ENCODE measurements around the gene IGF2R.

The IGF2R gene

GRCh38 chr6:160141001-160141726, 172.3 kb downstream of the IGF2R start:
- TF ChIP-seq CTCF (IDR thresholded peaks at IDR 0.05; ENCODE audit: insufficient read depth, low read depth, low read length, missing control alignments): no peak
- no peak for DNase-seq (ENCODE audit: low read depth)

GRCh38 chr6:160142115-160142715, 173.3 kb downstream of the IGF2R start:
- DNase-seq (ENCODE audit: low read depth): no peak
- TF ChIP-seq CTCF (IDR thresholded peaks at IDR 0.05; ENCODE audit: insufficient read depth, low read depth, low read length, missing control alignments): no peak

More at GRCh38 chr6:160141001-160141726, 172.3 kb downstream of the IGF2R start:
- no peak overlapping the region for H3K4me3 ChIP-seq (ENCODE audit: low read depth, low read length)

GRCh38 chr6:160146454-160147145, 177.7 kb downstream of the IGF2R start:
- TF ChIP-seq CTCF (IDR thresholded peaks at IDR 0.05; ENCODE audit: insufficient read depth, low read depth, low read length, missing control alignments): no peak
- DNase-seq (ENCODE audit: low read depth): no peak
- H3K4me3 ChIP-seq (ENCODE audit: low read depth, low read length): no peak overlapping the region

More at GRCh38 chr6:160142115-160142715, 173.3 kb downstream of the IGF2R start:
- H3K4me3 ChIP-seq (ENCODE audit: low read depth, low read length): no peak overlapping the region

GRCh38 chr6:160147146-160147536, 178.3 kb downstream of the IGF2R start:
- DNase-seq (ENCODE audit: low read depth): no peak
- no peak for TF ChIP-seq CTCF (IDR thresholded peaks at IDR 0.05; ENCODE audit: insufficient read depth, low read depth, low read length, missing control alignments)
- no peak overlapping the region for H3K4me3 ChIP-seq (ENCODE audit: low read depth, low read length)

- TF ChIP-seq CTCF (IDR thresholded peaks at IDR 0.05; ENCODE audit: insufficient read depth, low read depth, low read length, missing control alignments): no peak
- no peak for DNase-seq (ENCODE audit: low read depth)
- no peak overlapping the region for H3K4me3 ChIP-seq (ENCODE audit: low read depth, low read length)
These were observed 185.6 kb downstream of the IGF2R start for GRCh38 chr6:160154471-160154870.

GRCh38 chr6:160156842-160157241, 188.0 kb downstream of the IGF2R start:
- DNase-seq (ENCODE audit: low read depth): no peak
- TF ChIP-seq CTCF (IDR thresholded peaks at IDR 0.05; ENCODE audit: insufficient read depth, low read depth, low read length, missing control alignments): no peak
- no peak overlapping the region for H3K4me3 ChIP-seq (ENCODE audit: low read depth, low read length)

Data from GM12865 (cell line).